HTR-8/SVneo (cell line): ENCODE results near the gene RRAS2.
A peak's percentile ranks its signal among the peaks of the same experiment; 100 is the strongest.
"Not testable (repeated sequence)": the region's sequence is repeated elsewhere in the genome, so short reads cannot be mapped to it uniquely, and the experiment has no call there.

Source experiments
- DNase-seq: peaks from one replicate; pipeline ENCODE4 v3.0.0; 2011; ENCODE audit warnings: low spot score, mixed read lengths; ENCODE audit not compliant: insufficient read length
- FAIRE-seq: peaks from 2 replicates; lab custom pipeline; 2011; peaks lifted over from hg19 to GRCh38; lab: Jason Lieb, UNC

Gene RRAS2

DNA sequence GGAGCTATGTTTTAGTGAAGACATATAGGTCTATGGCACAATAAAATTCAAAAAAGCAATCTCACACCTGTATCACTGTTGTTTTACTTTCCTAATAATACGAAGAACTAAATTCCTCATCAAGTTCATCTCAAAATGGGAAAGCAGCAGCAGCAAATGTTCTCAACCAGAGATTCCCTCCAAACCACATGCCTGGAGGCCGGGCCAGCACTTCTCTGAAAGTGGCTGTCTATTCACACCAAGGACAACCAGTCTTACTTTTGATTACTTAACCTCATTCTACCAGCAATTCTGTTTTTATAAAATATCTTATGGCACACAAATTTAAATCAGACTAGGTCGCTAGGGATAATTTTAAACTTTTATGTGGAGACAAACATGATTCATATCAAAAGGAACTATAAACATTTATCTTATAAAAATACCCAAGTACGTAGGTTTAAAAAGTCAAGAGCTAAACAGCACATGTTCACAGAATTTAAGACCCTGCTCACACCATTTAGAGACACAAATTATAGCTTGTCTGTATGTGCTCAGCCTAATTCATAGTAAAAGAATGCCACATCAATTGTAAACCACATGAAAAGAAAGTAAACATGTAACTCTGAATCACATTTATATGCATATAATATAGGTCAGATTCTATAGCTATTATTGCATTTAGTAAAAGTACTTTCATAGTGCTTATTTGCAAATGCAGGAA lies 46.1 kb downstream of the RRAS2 start:
- DNase-seq (no peak), FAIRE-seq (no peak)

DNA sequence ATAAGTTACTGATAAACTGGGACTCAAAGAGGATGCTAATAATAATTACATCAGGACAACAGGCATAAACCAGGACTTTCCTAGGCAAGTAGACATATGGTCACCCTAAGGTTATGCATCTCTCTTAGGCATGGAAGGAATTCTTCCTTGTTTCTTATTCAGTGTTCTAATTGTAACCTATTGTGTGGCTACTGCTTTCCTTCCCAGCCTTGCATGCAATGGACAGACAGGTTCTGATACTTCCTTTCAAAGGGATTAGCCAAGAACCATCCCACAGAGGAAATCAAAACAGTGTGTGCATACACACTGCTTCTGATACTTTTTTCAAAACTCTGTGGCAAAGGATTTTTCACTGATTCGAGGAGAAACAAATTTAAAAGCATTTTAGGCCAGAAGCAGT lies 48.3 kb downstream of the RRAS2 start:
- no peak for FAIRE-seq
- no peak for DNase-seq

GRCh38 chr11:14309425-14310192 lies 49.4 kb downstream of the RRAS2 start:
- FAIRE-seq (no peak), DNase-seq (no peak)

DNA sequence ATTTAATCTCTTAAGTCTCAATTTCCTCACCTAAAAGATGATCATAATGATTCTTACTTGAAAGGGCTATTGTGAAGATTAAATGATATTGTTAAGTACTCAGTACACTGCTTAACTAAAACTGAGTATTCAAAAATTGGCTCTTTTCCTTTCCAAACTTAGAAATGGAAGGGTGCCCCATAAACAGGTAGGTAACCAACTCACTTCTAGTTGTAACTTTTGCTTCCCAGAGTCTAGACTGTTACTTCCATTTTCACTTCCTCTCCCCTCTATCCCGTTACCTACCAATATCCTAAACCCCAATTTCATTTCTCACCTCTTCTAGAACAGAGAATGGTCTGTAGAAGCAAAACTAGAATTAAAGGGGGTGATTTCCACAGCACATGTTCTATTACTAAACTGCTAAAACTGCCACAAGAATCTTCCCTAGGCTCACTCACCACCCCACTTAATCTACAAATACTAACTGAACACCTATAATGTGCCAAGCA lies 50.0 kb downstream of the RRAS2 start:
- no peak for DNase-seq

DNA sequence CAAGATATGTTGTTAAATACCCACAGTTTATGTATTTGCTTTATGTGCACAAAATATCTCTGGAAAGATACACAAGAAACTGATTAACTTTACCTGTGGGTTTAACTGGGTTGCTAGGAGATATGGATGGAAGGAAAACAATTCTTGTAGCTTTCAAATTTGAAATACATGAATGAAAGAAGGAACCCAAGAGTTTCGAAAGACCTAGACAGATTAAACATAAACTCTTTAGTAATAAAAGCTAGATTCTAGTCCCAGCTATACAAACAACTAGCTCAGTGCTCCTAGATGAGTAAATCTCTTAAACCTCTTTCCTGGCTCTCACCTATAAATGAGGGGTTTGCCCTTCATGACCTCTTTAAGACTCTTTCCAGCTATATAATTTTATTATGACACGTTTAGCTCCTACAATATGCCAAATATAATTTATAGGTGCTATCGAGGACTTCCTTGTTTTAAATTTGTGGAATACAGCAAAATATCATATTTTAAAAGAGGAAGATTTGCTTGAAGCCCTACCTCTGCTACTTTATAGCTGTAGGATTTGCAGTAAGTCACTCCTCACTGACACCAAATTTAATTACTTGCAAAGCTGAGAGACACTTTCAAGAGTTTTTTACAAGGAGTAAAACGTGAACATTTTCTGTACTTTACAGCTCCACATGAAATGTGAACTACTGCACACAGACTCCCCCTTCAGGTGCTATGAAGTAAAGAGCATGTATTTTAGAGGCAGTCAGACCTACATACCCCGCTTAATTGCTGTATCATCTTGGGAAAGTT lies 50.7 kb downstream of the RRAS2 start:
- no peak for FAIRE-seq
- peak; percentile 45 for DNase-seq

More for the DNA sequence above, 50.0 kb downstream of the RRAS2 start:
- no peak for FAIRE-seq

- FAIRE-seq (no peak), DNase-seq (no peak)
Measured at GRCh38 chr11:14306481-14306880, 52.5 kb downstream of the RRAS2 start.

DNA sequence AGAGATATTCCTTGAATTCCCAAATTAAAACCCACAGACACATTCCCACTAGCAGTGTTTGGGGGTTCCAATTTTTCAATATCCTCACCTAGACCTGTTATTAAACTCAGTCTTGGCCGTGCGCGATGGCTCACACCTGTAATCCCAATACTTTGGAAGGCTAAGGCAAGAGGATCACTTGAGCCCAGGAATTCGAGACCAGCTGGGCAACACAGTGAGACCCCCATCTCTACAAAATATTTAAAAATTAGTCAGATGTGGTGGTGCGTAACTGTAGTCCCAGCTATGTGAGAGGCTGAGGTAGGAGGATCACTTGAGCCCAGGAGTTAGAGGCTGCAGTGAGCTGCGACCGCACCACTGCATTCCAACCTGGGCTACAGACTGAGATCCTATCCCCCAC lies 53.3 kb downstream of the RRAS2 start:
- no peak for DNase-seq
- FAIRE-seq: no peak

GRCh38 chr11:14304601-14305000 lies 54.4 kb downstream of the RRAS2 start:
- DNase-seq (no peak), FAIRE-seq (no peak)

- DNase-seq (peak; percentile 60), FAIRE-seq (no peak)
Measured at GRCh38 chr11:14300661-14301304, 58.2 kb downstream of the RRAS2 start.

GRCh38 chr11:14299921-14300320 lies 59.1 kb downstream of the RRAS2 start:
- DNase-seq: no peak
- FAIRE-seq: no peak

- FAIRE-seq: no peak
- no peak for DNase-seq
Measured at GRCh38 chr11:14290422-14290821, 68.6 kb downstream of the RRAS2 start.

DNA sequence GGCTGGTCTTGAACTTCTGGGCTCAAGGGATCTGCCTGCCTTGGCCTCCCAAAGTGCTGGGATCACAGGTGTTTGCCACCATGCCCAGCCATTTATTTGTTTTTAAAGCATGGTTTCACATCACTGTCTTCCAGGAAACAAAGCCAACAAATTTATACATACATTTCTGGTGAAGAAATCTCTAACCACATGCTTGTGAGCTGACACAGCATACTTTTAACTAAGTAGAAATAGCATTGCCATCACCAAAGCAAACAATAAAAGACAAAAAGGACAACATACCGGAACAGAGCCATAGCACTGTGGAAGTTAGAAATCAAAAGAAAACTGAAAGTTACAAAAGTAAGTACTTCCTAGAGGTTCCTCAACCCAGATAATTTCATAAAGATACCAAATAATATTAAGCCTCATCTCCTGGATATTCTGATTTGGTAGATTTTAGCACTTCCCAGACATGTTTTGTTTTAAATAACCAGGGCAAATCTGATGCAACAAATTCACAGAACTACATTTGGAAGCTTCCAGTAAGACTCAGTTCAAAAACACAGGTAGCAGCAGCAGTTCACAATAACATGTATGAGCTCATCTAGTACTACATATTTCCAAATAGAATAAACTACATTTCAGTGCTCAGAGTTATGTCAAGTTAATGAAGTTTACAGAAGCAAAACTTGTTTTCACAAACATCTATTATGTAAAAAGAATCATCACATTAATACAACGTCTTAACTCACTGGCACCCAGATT lies 70.6 kb downstream of the RRAS2 start:
- DNase-seq (no peak), FAIRE-seq (no peak)

GRCh38 chr11:14278869-14279268 lies 80.1 kb downstream of the RRAS2 start:
- not testable (repeated sequence) for DNase-seq, FAIRE-seq

DNA sequence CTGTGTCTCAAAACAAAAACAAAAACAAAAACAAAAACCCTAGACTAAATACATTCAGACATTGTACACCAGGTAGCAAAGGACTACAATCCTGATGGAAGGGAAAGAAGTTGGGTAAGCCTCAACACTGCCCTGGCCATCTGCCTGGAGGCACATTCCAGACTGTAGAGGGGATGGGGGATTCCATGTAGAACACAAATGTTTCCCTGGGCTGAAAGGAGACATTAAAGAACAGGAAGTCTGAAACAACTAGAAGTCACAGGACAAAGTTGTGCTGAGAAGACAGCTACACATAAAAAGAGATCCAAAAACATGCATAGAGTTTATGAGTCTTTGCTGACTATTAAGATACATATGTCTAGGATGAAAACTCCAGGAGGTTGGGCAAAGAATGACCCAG lies 83.9 kb downstream of the RRAS2 start:
- FAIRE-seq (no peak), DNase-seq (no peak)

GRCh38 chr11:14273895-14274294 lies 85.1 kb downstream of the RRAS2 start:
- DNase-seq: no peak
- no peak for FAIRE-seq

- no peak for FAIRE-seq
- no peak for DNase-seq
Measured at GRCh38 chr11:14270690-14271542, 88.1 kb downstream of the RRAS2 start.

- FAIRE-seq (no peak), DNase-seq (no peak)
Measured at GRCh38 chr11:14269692-14270573, 89.0 kb downstream of the RRAS2 start.
